Adrenal gland (tissue), 5 donors: ENCODE results near the gene TMEM156.

Experiments
- POLR2A ChIP-seq, 2 donors: fragments of 450-650 bp; IDR thresholded peaks; one replicate each; pipeline ENCODE4 v1.6.1; 2017; ENCODE audit warnings: antibody characterized with exemption in 2 of 2, mild to moderate bottlenecking in 2 of 2, moderate library complexity in 1 of 2
- TF ChIP-seq, protein P1 (sequence below), 6 experiments: fragments of 450-650 bp in 4 of 6; fragments of 200-600 bp in 2 of 6; sonication (generic) in 1 of 6; IDR thresholded peaks; 1 replicate in 5 of 6; 2 replicates in 1 of 6; pipeline versions ENCODE4 v1.5.1 to v1.8.0; 2016 to 2021; ENCODE audit warnings: antibody characterized with exemption in 6 of 6, mild to moderate bottlenecking in 2 of 6, moderate library complexity in 1 of 6
- donor health status: DM: no; HTN: no; CAD: no.

DNA sequence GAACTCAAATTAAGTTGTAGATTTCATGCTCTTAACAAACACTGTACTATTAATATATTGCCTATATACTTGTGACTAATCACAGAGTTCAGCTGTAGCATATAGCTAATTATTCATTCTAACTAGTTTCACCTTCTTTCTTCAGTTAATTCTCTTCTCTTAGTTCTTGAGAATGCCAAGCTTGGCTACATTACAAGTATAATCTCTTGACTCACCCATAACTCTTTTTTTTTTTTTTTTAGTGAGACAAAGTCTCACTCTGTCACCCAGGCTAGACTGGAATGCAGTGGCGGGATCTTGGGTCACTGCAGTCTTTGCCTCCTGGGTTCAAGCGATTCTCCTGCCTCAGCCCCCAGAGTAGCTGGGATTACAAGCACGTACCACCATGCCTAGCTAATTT lies 35.2 kb upstream of the TMEM156 start:
- TF ChIP-seq POLR2A (IDR thresholded peaks at IDR 0.05) = no peak
- TF ChIP-seq, protein P1, sequence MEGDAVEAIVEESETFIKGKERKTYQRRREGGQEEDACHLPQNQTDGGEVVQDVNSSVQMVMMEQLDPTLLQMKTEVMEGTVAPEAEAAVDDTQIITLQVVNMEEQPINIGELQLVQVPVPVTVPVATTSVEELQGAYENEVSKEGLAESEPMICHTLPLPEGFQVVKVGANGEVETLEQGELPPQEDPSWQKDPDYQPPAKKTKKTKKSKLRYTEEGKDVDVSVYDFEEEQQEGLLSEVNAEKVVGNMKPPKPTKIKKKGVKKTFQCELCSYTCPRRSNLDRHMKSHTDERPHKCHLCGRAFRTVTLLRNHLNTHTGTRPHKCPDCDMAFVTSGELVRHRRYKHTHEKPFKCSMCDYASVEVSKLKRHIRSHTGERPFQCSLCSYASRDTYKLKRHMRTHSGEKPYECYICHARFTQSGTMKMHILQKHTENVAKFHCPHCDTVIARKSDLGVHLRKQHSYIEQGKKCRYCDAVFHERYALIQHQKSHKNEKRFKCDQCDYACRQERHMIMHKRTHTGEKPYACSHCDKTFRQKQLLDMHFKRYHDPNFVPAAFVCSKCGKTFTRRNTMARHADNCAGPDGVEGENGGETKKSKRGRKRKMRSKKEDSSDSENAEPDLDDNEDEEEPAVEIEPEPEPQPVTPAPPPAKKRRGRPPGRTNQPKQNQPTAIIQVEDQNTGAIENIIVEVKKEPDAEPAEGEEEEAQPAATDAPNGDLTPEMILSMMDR (IDR thresholded peaks at IDR 0.05) = no peak
